Activated B cell treated with CpG ODN at 0.5 μM for 24 hours (primary cell): ENCODE data around the gene ZBTB49. TPM values are rescaled to one million over a fixed set of nuclear protein-coding genes. Genes with fewer than 3 reads are reported as not detected.

Experiments
- total RNA-seq: library from RNA; stranded (reverse); gene quantifications from 2 replicates; pipeline ENCODE4 v1.2.3, GENCODE V29; 2022

Gene ZBTB49
- total RNA-seq, 1 donor from 2014 or later = 11.6 TPM

Other genes with a start within 250 kb of the ZBTB49 start
- gene OTOP1, start 63.3 kb upstream of the ZBTB49 start, total RNA-seq = not detected in 2 replicates
- 15.1 and 17.1 TPM in 2 replicates for gene TMEM128, start 42.0 kb upstream of the ZBTB49 start, total RNA-seq
- gene LYAR, start 97 bp upstream of the ZBTB49 start, total RNA-seq = 15.9 and 20.9 TPM in 2 replicates
- not detected in 2 replicates for gene NSG1, start 96.9 kb downstream of the ZBTB49 start, total RNA-seq